ENCODE data around the gene NDUFV2. TPM values are rescaled to one million over a fixed set of nuclear protein-coding genes. Genes with fewer than 3 reads are reported as not detected.

NDUFV2 gene
- total RNA-seq, 5 donors from 2014 or later (not counting 1 experiment from before 2014, with no cell fraction given): 148 to 201 (median 156) TPM

- Histone ChIP-seq H3K9me3 (no peaks in the 10 kb centered on the region), H3K4me3 (ENCODE audit: control insufficient read depth in 1 of 2, extremely low read depth in 1 of 2, low read length in 1 of 2) (no peak overlapping the region), H3K36me3 (ENCODE audit: control insufficient read depth in 2 of 2, extremely low read depth in 1 of 2, insufficient read depth in 1 of 2, low read length in 1 of 2) (no peaks in the 10 kb centered on the region), H3K27ac (ENCODE audit: low read length) (no peak overlapping the region), H3K4me1 (ENCODE audit: control insufficient read depth in 1 of 2, extremely low read depth in 1 of 2, insufficient read depth in 2 of 2, low read length in 2 of 2) (peaks cover 3 to 5% of the 10 kb centered on the region in 2 experiments), H3K27me3 (replicated peaks in 1 of 2; ENCODE audit: control insufficient read depth in 2 of 2, extremely low read depth in 1 of 2, insufficient read depth in 2 of 2, low read length in 1 of 2) (no peaks in the 10 kb centered on the region)
- no peak for ATAC-seq (replicated peaks in 1 of 4)
- H3K4me1 Mint-ChIP-seq: peaks cover 6 to 23% (median 8%) of the 10 kb centered on the region in 3 donors
- H3K4me3 Mint-ChIP-seq: no peak overlapping the region
- H3K27ac Mint-ChIP-seq: no peak overlapping the region
- 51% methylated on average over 4 of the region's 9 CpGs for WGBS (ENCODE audit: insufficient coverage)
- no peak for DNase-seq
- H3K36me3 Mint-ChIP-seq: no peaks in the 10 kb centered on the region
- POLR2A ChIA-PET: interaction anchor here in 1 of 2 donors (0.7 kb wide), 1 partner anchor 428 kb away, joined by 3 read pairs; no protein-coding TSS in a partner anchor
- CTCF ChIA-PET: interaction anchor here in 1 of 2 donors (1.1 to 1.5 kb wide), 3 partner anchors 80 to 447 kb away, joined by 3 to 6 read pairs (median 3); no protein-coding TSS in a partner anchor
- H3K27me3 Mint-ChIP-seq: no peaks in the 10 kb centered on the region
- no peaks in the 10 kb centered on the region for H3K9me3 Mint-ChIP-seq
Measured at GRCh38 chr18:9069601-9070000, 32.9 kb upstream of the NDUFV2 start.

- Mint-ChIP-seq H3K9me3 (no peaks in the 10 kb centered on the region), H3K27me3 (no peaks in the 10 kb centered on the region), H3K4me1 (peaks cover 7 to 23% (median 8%) of the 10 kb centered on the region in 3 donors), H3K36me3 (no peaks in the 10 kb centered on the region), H3K4me3 (no peak overlapping the region), H3K27ac (no peak overlapping the region)
- CTCF ChIA-PET: interaction anchor here (0.6 to 1.5 kb wide), 4 partner anchors 79 to 446 kb away, joined by 3 to 6 read pairs (median 3); no protein-coding TSS in a partner anchor
- ATAC-seq (replicated peaks in 1 of 4) (no peak), DNase-seq (no peak)
- Histone ChIP-seq H3K36me3 (ENCODE audit: control insufficient read depth in 2 of 2, extremely low read depth in 1 of 2, insufficient read depth in 1 of 2, low read length in 1 of 2) (no peaks in the 10 kb centered on the region), H3K4me3 (ENCODE audit: control insufficient read depth in 1 of 2, extremely low read depth in 1 of 2, low read length in 1 of 2) (no peak overlapping the region), H3K4me1 (ENCODE audit: control insufficient read depth in 1 of 2, extremely low read depth in 1 of 2, insufficient read depth in 2 of 2, low read length in 2 of 2) (peaks cover 3 to 5% of the 10 kb centered on the region in 2 experiments), H3K27ac (ENCODE audit: low read length) (no peak overlapping the region), H3K9me3 (no peaks in the 10 kb centered on the region), H3K27me3 (replicated peaks in 1 of 2; ENCODE audit: control insufficient read depth in 2 of 2, extremely low read depth in 1 of 2, insufficient read depth in 2 of 2, low read length in 1 of 2) (no peaks in the 10 kb centered on the region)
- POLR2A ChIA-PET: interaction anchor here in 1 of 2 donors (0.7 kb wide), 2 partner anchors 23 to 429 kb away, joined by 3 read pairs; no protein-coding TSS in a partner anchor
- 100% methylated on average over 4 of the region's 5 CpGs for WGBS (ENCODE audit: insufficient coverage)
Measured at GRCh38 chr18:9070212-9070611, 32.3 kb upstream of the NDUFV2 start.

GRCh38 chr18:9079818-9080528 lies 22.5 kb upstream of the NDUFV2 start:
- Histone ChIP-seq H3K9me3 (no peaks in the 10 kb centered on the region), H3K27me3 (replicated peaks in 1 of 2; ENCODE audit: control insufficient read depth in 2 of 2, extremely low read depth in 1 of 2, insufficient read depth in 2 of 2, low read length in 1 of 2) (no peaks in the 10 kb centered on the region), H3K36me3 (ENCODE audit: control insufficient read depth in 2 of 2, extremely low read depth in 1 of 2, insufficient read depth in 1 of 2, low read length in 1 of 2) (no peaks in the 10 kb centered on the region), H3K4me3 (ENCODE audit: control insufficient read depth in 1 of 2, extremely low read depth in 1 of 2, low read length in 1 of 2) (no peak overlapping the region), H3K27ac (ENCODE audit: low read length) (no peak overlapping the region), H3K4me1 (ENCODE audit: control insufficient read depth in 1 of 2, extremely low read depth in 1 of 2, insufficient read depth in 2 of 2, low read length in 2 of 2) (peaks cover 14 to 23% of the 10 kb centered on the region in 2 experiments)
- ChIA-PET CTCF (no interaction called here), POLR2A (interaction anchor here in 1 of 2 donors (0.9 kb wide), 1 partner anchor 13 kb away, joined by 3 read pairs; no protein-coding TSS in a partner anchor)
- no peak for ATAC-seq (replicated peaks in 1 of 4)
- Mint-ChIP-seq H3K27me3 (no peaks in the 10 kb centered on the region), H3K27ac (peak overlapping the region in 1 of 2 donors; percentile 66), H3K4me3 (no peak overlapping the region), H3K9me3 (no peaks in the 10 kb centered on the region), H3K36me3 (no peaks in the 10 kb centered on the region), H3K4me1 (peaks cover 23 to 53% (median 46%) of the 10 kb centered on the region in 3 donors)
- 84% methylated on average over 5 of the region's 6 CpGs for WGBS (ENCODE audit: insufficient coverage)
- DNase-seq: no peak

GRCh38 chr18:9081940-9082339 lies 20.6 kb upstream of the NDUFV2 start:
- CTCF ChIA-PET: interaction anchor here (1.0 to 1.8 kb wide), 4 partner anchors 8 to 66 kb away, joined by 4 to 13 read pairs (median 4); no protein-coding TSS in a partner anchor
- H3K9me3 Mint-ChIP-seq: peaks cover 0 to 3% (median 0%) of the 10 kb centered on the region in 3 donors
- no CpG with 5 or more reads among the region's 4 CpGs for WGBS (ENCODE audit: insufficient coverage)
- no peak overlapping the region for H3K4me3 Mint-ChIP-seq
- H3K36me3 Mint-ChIP-seq: no peaks in the 10 kb centered on the region
- H3K4me1 Mint-ChIP-seq: peaks cover 24 to 48% (median 42%) of the 10 kb centered on the region in 3 donors
- Histone ChIP-seq H3K36me3 (ENCODE audit: control insufficient read depth in 2 of 2, extremely low read depth in 1 of 2, insufficient read depth in 1 of 2, low read length in 1 of 2) (no peaks in the 10 kb centered on the region), H3K4me1 (ENCODE audit: control insufficient read depth in 1 of 2, extremely low read depth in 1 of 2, insufficient read depth in 2 of 2, low read length in 2 of 2) (peaks cover 14 to 25% of the 10 kb centered on the region in 2 experiments), H3K27me3 (replicated peaks in 1 of 2; ENCODE audit: control insufficient read depth in 2 of 2, extremely low read depth in 1 of 2, insufficient read depth in 2 of 2, low read length in 1 of 2) (no peaks in the 10 kb centered on the region), H3K9me3 (no peaks in the 10 kb centered on the region), H3K27ac (ENCODE audit: low read length) (no peak overlapping the region), H3K4me3 (ENCODE audit: control insufficient read depth in 1 of 2, extremely low read depth in 1 of 2, low read length in 1 of 2) (no peak overlapping the region)
- DNase-seq (no peak), ATAC-seq (replicated peaks in 1 of 4) (no peak)
- POLR2A ChIA-PET: interaction anchor here (1.2 to 1.3 kb wide), 2 partner anchors 23 to 55 kb away, joined by 3 to 4 read pairs; no protein-coding TSS in a partner anchor
- H3K27me3 Mint-ChIP-seq: no peaks in the 10 kb centered on the region
- peak overlapping the region in 1 of 2 donors; percentile 46 for H3K27ac Mint-ChIP-seq

- peak in 10 of 35 experiments; percentile 3 to 59 (median 16) for DNase-seq
- Mint-ChIP-seq H3K4me3 (peak overlapping the region; percentile 34 to 64 (median 64)), H3K36me3 (no peaks in the 10 kb centered on the region), H3K27me3 (no peaks in the 10 kb centered on the region), H3K27ac (peak overlapping the region; percentile 94 to 98), H3K9me3 (peaks cover 0 to 3% (median 0%) of the 10 kb centered on the region in 3 donors), H3K4me1 (peaks cover 25 to 52% (median 44%) of the 10 kb centered on the region in 3 donors)
- Histone ChIP-seq H3K27ac (ENCODE audit: low read length) (peak overlapping the region; percentile 88), H3K36me3 (ENCODE audit: control insufficient read depth in 2 of 2, extremely low read depth in 1 of 2, insufficient read depth in 1 of 2, low read length in 1 of 2) (no peaks in the 10 kb centered on the region), H3K9me3 (no peaks in the 10 kb centered on the region), H3K4me1 (ENCODE audit: control insufficient read depth in 1 of 2, extremely low read depth in 1 of 2, insufficient read depth in 2 of 2, low read length in 2 of 2) (peaks cover 14 to 25% of the 10 kb centered on the region in 2 experiments), H3K4me3 (ENCODE audit: control insufficient read depth in 1 of 2, extremely low read depth in 1 of 2, low read length in 1 of 2) (peak overlapping the region in 1 of 2 donors; percentile 2), H3K27me3 (replicated peaks in 1 of 2; ENCODE audit: control insufficient read depth in 2 of 2, extremely low read depth in 1 of 2, insufficient read depth in 2 of 2, low read length in 1 of 2) (no peaks in the 10 kb centered on the region)
- ATAC-seq (replicated peaks in 1 of 4): peak; percentile 74 to 86 (median 74)
- 0% methylated on average over 1 of the region's 5 CpGs for WGBS (ENCODE audit: insufficient coverage)
- ChIA-PET POLR2A (interaction anchor here (0.5 to 1.3 kb wide), 14 partner anchors 19 to 123 kb away, joined by 3 to 6 read pairs (median 3); no protein-coding TSS in a partner anchor), CTCF (interaction anchor here (0.6 to 2.0 kb wide), 17 partner anchors 9 to 434 kb away, joined by 3 to 13 read pairs (median 3); partner anchors contain the start of gene NDUFV2 (in 1 of the 2))
Measured at GRCh38 chr18:9082711-9083510, 19.6 kb upstream of the NDUFV2 start.

All from T-cell (primary cell).